ENCODE measurements around the gene GRIN3A. TPM values are rescaled to one million over a fixed set of nuclear protein-coding genes. Genes with fewer than 3 reads are reported as not detected.
A peak's percentile ranks its signal among the peaks of the same experiment; 100 is the strongest.

The GRIN3A gene
- total and polyA plus RNA-seq, 2 of the 4 experiments (the other 2 are of a cell fraction), result not detected

- Histone ChIP-seq H3K14ac (replicated peaks; ENCODE audit: low read depth, low read length) (no peak overlapping the region), H3K9ac (ENCODE audit: low read depth, low read length) (no peak overlapping the region), H2BK5ac (ENCODE audit: low read depth, low read length, poor library complexity, severe bottlenecking) (no peak overlapping the region), H2AK9ac (replicated peaks; ENCODE audit: low read depth, low read length, poor library complexity) (no peak overlapping the region), H3K4me1 (ENCODE audit: control insufficient read depth, insufficient read depth, low read length) (peaks cover 1% of the 10 kb centered on the region), H4K8ac (ENCODE audit: low read depth in 2 of 2, low read length in 2 of 2) (no peak overlapping the region), H3K27me3 (ENCODE audit: control insufficient read depth, insufficient read depth, low read length) (no peaks in the 10 kb centered on the region), H2BK20ac (ENCODE audit: low read depth, low read length) (no peak overlapping the region), H3K79me1 (ENCODE audit: low read depth in 1 of 2, low read length in 2 of 2) (peaks cover 17 to 35% of the 10 kb centered on the region in 2 experiments), H3K18ac (ENCODE audit: low read depth, low read length) (no peak overlapping the region), H3K4me3 (ENCODE audit: insufficient read depth, low read depth, low read length) (no peak overlapping the region), H2AFZ (replicated peaks; ENCODE audit: low read length, poor library complexity) (no peak overlapping the region), H3K9me1 (ENCODE audit: insufficient read depth, low read length) (peaks cover 4% of the 10 kb centered on the region; the same call in 1 of the 2 replicates), H4K20me1 (ENCODE audit: insufficient read depth, low read length) (peaks cover 6% of the 10 kb centered on the region; the same call in 1 of the 2 replicates), H4K91ac (ENCODE audit: insufficient read depth, low read depth, low read length) (no peak overlapping the region), H2AK5ac (ENCODE audit: low read depth, low read length) (no peak overlapping the region), H3K9me3 (ENCODE audit: control insufficient read depth, insufficient read depth, low read length) (no peaks in the 10 kb centered on the region), H3K36me3 (ENCODE audit: control insufficient read depth, insufficient read depth, low read length) (peaks cover 17% of the 10 kb centered on the region), H3K4me2 (ENCODE audit: low read depth, low read length) (no peak overlapping the region), H2BK120ac (ENCODE audit: low read depth, low read length) (no peak overlapping the region), H3K23ac (ENCODE audit: low read depth, low read length) (no peak overlapping the region), H4K5ac (ENCODE audit: low read depth, low read length) (no peak overlapping the region), H3K4ac (ENCODE audit: low read depth, low read length) (no peak overlapping the region), H3K56ac (ENCODE audit: extremely low read depth, insufficient read depth, low read length) (no peak overlapping the region), H3K27ac (ENCODE audit: insufficient read depth, low read length) (no peak overlapping the region), H2BK15ac (ENCODE audit: low read depth, low read length) (no peak overlapping the region)
- BruUV-seq (replicated peaks), result no TSS peak
- DNase-seq, result peak; percentile 48
- ChIA-PET POLR2A (ENCODE audit: unreplicated experiment) (no interaction called here), CTCF (no interaction called here)
- in situ Hi-C loops (cut with MboI; ENCODE audit: low sequenced_read_pairs) (no loop called here), dilution Hi-C loops (cut with HindIII; ENCODE audit: low sequenced_read_pairs, unreplicated experiment) (no loop called here), intact Hi-C loops (cut with micrococcal nuclease) (no loop called here)
- TF ChIP-seq CEBPB (IDR thresholded peaks at IDR 0.05; ENCODE audit: low read depth, low read length) (peak; percentile 59; the same call in 1 of the 2 replicates), MAZ (IDR thresholded peaks at IDR 0.05; ENCODE audit: borderline replicate concordance, low read depth, low read length) (no peak)
- ATAC-seq (ENCODE audit: low read depth), result peak; percentile 2; the same call in 1 of the 2 replicates
These were observed 202.1 kb downstream of the GRIN3A start for GRCh38 chr9:101536351-101536750.
